Fibroblast of pulmonary artery (primary cell): Measurements from ENCODE around the gene GREM2.

Source experiments
- DNase-seq: peaks from one replicate; pipeline ENCODE4 v3.0.0-alpha.2; 2010; ENCODE audit warnings: low read depth
- H3K4me3 ChIP-seq: replicated peaks from 2 replicates; pipeline ENCODE4 v1.5.1; 2011; ENCODE audit warnings: low read depth, mild to moderate bottlenecking, control low read depth, low read length, moderate library complexity
- CTCF ChIP-seq: IDR thresholded peaks from 2 replicates; pipeline ENCODE4 v1.5.1; 2011; ENCODE audit warnings: mild to moderate bottlenecking, control low read depth, low read length, inconsistent platforms; ENCODE audit errors: missing control alignments

The GREM2 gene

GRCh38 chr1:240649733-240650721, 38.1 kb upstream of the GREM2 start:
- H3K4me3 ChIP-seq, result no peak overlapping the region
- DNase-seq, result no peak
- no peak for TF ChIP-seq CTCF

GRCh38 chr1:240646571-240647240, 34.8 kb upstream of the GREM2 start:
- H3K4me3 ChIP-seq, result no peak overlapping the region
- TF ChIP-seq CTCF, result no peak
- DNase-seq, result no peak

GRCh38 chr1:240644732-240645131, 32.8 kb upstream of the GREM2 start:
- DNase-seq, result no peak
- no peak overlapping the region for H3K4me3 ChIP-seq
- TF ChIP-seq CTCF, result no peak

- no peak overlapping the region for H3K4me3 ChIP-seq
- no peak for TF ChIP-seq CTCF
- DNase-seq, result no peak
Measured at GRCh38 chr1:240635466-240636256, 23.7 kb upstream of the GREM2 start.

- no peak for DNase-seq
- no peak for TF ChIP-seq CTCF
- H3K4me3 ChIP-seq, result no peak overlapping the region
Measured at GRCh38 chr1:240630409-240630808, 18.5 kb upstream of the GREM2 start.

- DNase-seq, result no peak
- TF ChIP-seq CTCF, result no peak
- H3K4me3 ChIP-seq, result no peak overlapping the region
Measured at GRCh38 chr1:240621249-240621648, 9.3 kb upstream of the GREM2 start.
